ENCODE measurements around the gene SULF2. TPM values are rescaled to one million over a fixed set of nuclear protein-coding genes. Genes with fewer than 3 reads are reported as not detected.

Gene SULF2
- total and polyA plus RNA-seq, 2 experiments from 2014 or later: 49.0 to 66.6 TPM

- WGBS (ENCODE audit: low lambda C conversion rate, missing lambda C conversion rate): 85% methylated on average over 6 of the region's 6 CpGs
- TF ChIP-seq CTCF (IDR thresholded peaks at IDR 0.05; ENCODE audit: poor library complexity): no peak
- TF ChIP-seq EZH2 (IDR thresholded peaks at IDR 0.05; ENCODE audit: borderline replicate concordance): no peak
- TF ChIP-seq EZH2phosphoT487 (IDR thresholded peaks at IDR 0.05; ENCODE audit: low read depth, severe bottlenecking, unreplicated experiment): no peak
- no peaks in the 10 kb centered on the region for H4K20me1 ChIP-seq (ENCODE audit: insufficient read depth, poor library complexity, severe bottlenecking)
- H3K9me3 ChIP-seq (ENCODE audit: low read depth): no peaks in the 10 kb centered on the region
- no peaks in the 10 kb centered on the region for H3K9me2 ChIP-seq (replicated peaks; ENCODE audit: insufficient read depth)
- H3K4me2 ChIP-seq: no peak overlapping the region
- no peaks in the 10 kb centered on the region for H3K4me1 ChIP-seq (ENCODE audit: insufficient read depth)
- no peaks in the 10 kb centered on the region for H3K79me2 ChIP-seq
- no peak overlapping the region for H3K27ac ChIP-seq
- no peak overlapping the region for H3K4me3 ChIP-seq
- H3K27me3 ChIP-seq: no peaks in the 10 kb centered on the region
- H2AFZ ChIP-seq: no peak overlapping the region
- no peak for DNase-seq (ENCODE audit: low spot score)
- H3K36me3 ChIP-seq (replicated peaks; ENCODE audit: insufficient read depth, low read depth): no peaks in the 10 kb centered on the region
Observed at GRCh38 chr20:47648943-47649342, 136.3 kb downstream of the SULF2 start.

GRCh38 chr20:47647994-47648393 lies 137.3 kb downstream of the SULF2 start:
- Histone ChIP-seq H3K27me3 (no peaks in the 10 kb centered on the region), H3K27ac (no peak overlapping the region), H3K4me1 (ENCODE audit: insufficient read depth) (no peaks in the 10 kb centered on the region), H3K36me3 (replicated peaks; ENCODE audit: insufficient read depth, low read depth) (no peaks in the 10 kb centered on the region), H3K4me2 (no peak overlapping the region), H3K9me3 (ENCODE audit: low read depth) (no peaks in the 10 kb centered on the region), H2AFZ (no peak overlapping the region), H3K9me2 (replicated peaks; ENCODE audit: insufficient read depth) (no peaks in the 10 kb centered on the region), H3K79me2 (no peaks in the 10 kb centered on the region), H3K4me3 (no peak overlapping the region), H4K20me1 (ENCODE audit: insufficient read depth, poor library complexity, severe bottlenecking) (no peaks in the 10 kb centered on the region)
- no peak for TF ChIP-seq CTCF (IDR thresholded peaks at IDR 0.05; ENCODE audit: poor library complexity)
- no peak for TF ChIP-seq EZH2 (IDR thresholded peaks at IDR 0.05; ENCODE audit: borderline replicate concordance)
- no peak for TF ChIP-seq EZH2phosphoT487 (IDR thresholded peaks at IDR 0.05; ENCODE audit: low read depth, severe bottlenecking, unreplicated experiment)
- 94% methylated on average over 7 of the region's 7 CpGs for WGBS (ENCODE audit: low lambda C conversion rate, missing lambda C conversion rate)
- DNase-seq (ENCODE audit: low spot score): no peak

- H2AFZ ChIP-seq: no peak overlapping the region
- H4K20me1 ChIP-seq (ENCODE audit: insufficient read depth, poor library complexity, severe bottlenecking): no peaks in the 10 kb centered on the region
- TF ChIP-seq EZH2phosphoT487 (IDR thresholded peaks at IDR 0.05; ENCODE audit: low read depth, severe bottlenecking, unreplicated experiment): no peak
- no peak overlapping the region for H3K4me3 ChIP-seq
- no peaks in the 10 kb centered on the region for H3K27me3 ChIP-seq
- no peaks in the 10 kb centered on the region for H3K9me2 ChIP-seq (replicated peaks; ENCODE audit: insufficient read depth)
- H3K79me2 ChIP-seq: no peaks in the 10 kb centered on the region
- no peak overlapping the region for H3K4me2 ChIP-seq
- 95% methylated on average over 2 of the region's 2 CpGs for WGBS (ENCODE audit: low lambda C conversion rate, missing lambda C conversion rate)
- no peaks in the 10 kb centered on the region for H3K9me3 ChIP-seq (ENCODE audit: low read depth)
- H3K4me1 ChIP-seq (ENCODE audit: insufficient read depth): no peaks in the 10 kb centered on the region
- no peaks in the 10 kb centered on the region for H3K36me3 ChIP-seq (replicated peaks; ENCODE audit: insufficient read depth, low read depth)
- no peak for DNase-seq (ENCODE audit: low spot score)
- no peak overlapping the region for H3K27ac ChIP-seq
Observed at GRCh38 chr20:47645632-47646031, 139.6 kb downstream of the SULF2 start.

GRCh38 chr20:47642624-47643023 lies 142.7 kb downstream of the SULF2 start:
- Histone ChIP-seq H3K27ac (no peak overlapping the region), H4K20me1 (ENCODE audit: insufficient read depth, poor library complexity, severe bottlenecking) (no peaks in the 10 kb centered on the region), H3K79me2 (no peaks in the 10 kb centered on the region), H3K9me3 (ENCODE audit: low read depth) (no peaks in the 10 kb centered on the region), H3K9me2 (replicated peaks; ENCODE audit: insufficient read depth) (no peaks in the 10 kb centered on the region), H3K36me3 (replicated peaks; ENCODE audit: insufficient read depth, low read depth) (no peaks in the 10 kb centered on the region), H3K4me1 (ENCODE audit: insufficient read depth) (no peaks in the 10 kb centered on the region), H2AFZ (no peak overlapping the region), H3K4me3 (no peak overlapping the region), H3K4me2 (no peak overlapping the region), H3K27me3 (no peaks in the 10 kb centered on the region)
- 83% methylated on average over 4 of the region's 4 CpGs for WGBS (ENCODE audit: low lambda C conversion rate, missing lambda C conversion rate)
- no peak for TF ChIP-seq EZH2 (IDR thresholded peaks at IDR 0.05; ENCODE audit: borderline replicate concordance)
- TF ChIP-seq CTCF (IDR thresholded peaks at IDR 0.05; ENCODE audit: poor library complexity): no peak
- TF ChIP-seq EZH2phosphoT487 (IDR thresholded peaks at IDR 0.05; ENCODE audit: low read depth, severe bottlenecking, unreplicated experiment): no peak
- DNase-seq (ENCODE audit: low spot score): no peak

All from hepatocyte (in vitro differentiated cells).